Cardiac muscle cell (in vitro differentiated cells and primary cell): ENCODE results near the gene TRIM24. TPM values are rescaled to one million over a fixed set of nuclear protein-coding genes. Genes with fewer than 3 reads are reported as not detected.

Experiments used
- DNase-seq, 2 donors: peaks; one replicate each; pipeline versions ENCODE4 v3.0.0 to v3.0.0-alpha.2; 2010 to 2017; ENCODE audit warnings: low read depth in 1 of 2, low spot score in 1 of 2
- H3K27ac ChIP-seq: fragments of 200-600 bp; sonication (generic); 2 replicates; pipeline ENCODE4 v1.5.1; 2016
- H3K27me3 ChIP-seq: fragments of 200-600 bp; sonication (generic); 2 replicates; pipeline ENCODE4 v1.6.0; 2016; ENCODE audit warnings: control low read depth
- H3K36me3 ChIP-seq: fragments of 200-600 bp; sonication (generic); 2 replicates; pipeline ENCODE4 v1.5.1; 2016; ENCODE audit warnings: control low read depth
- H3K4me1 ChIP-seq: fragments of 200-600 bp; sonication (generic); 2 replicates; pipeline ENCODE4 v1.8.1; 2017; ENCODE audit warnings: low read depth, mild to moderate bottlenecking, mixed run types
- H3K4me3 ChIP-seq: fragments of 200-600 bp; sonication (generic); 2 replicates; pipeline ENCODE4 v1.5.1; 2016; ENCODE audit warnings: mild to moderate bottlenecking
- H3K9me3 ChIP-seq: fragments of 200-600 bp; sonication (generic); 2 replicates; pipeline ENCODE4 v1.5.1; 2017; ENCODE audit warnings: low read depth, mild to moderate bottlenecking, control low read depth
- CTCF ChIP-seq: IDR thresholded peaks from 2 replicates; pipeline ENCODE4 v1.5.1; 2012; ENCODE audit warnings: low read depth, mild to moderate bottlenecking, low read length
- polyA plus RNA-seq: library from polyadenylated mRNA; unstranded; fragments of >200 nt; fragmentation: Nextera tagmentation; extraction: Ambion mirVana; gene quantifications from 2 replicates; pipeline ENCODE4 v1.2.1, GENCODE V29; 2016
- total RNA-seq: library from RNA; depleted of rRNA; stranded (reverse); fragments of >200 nt; gene quantifications from 2 replicates; pipeline ENCODE4 v1.2.3, GENCODE V29; 2016

TRIM24 gene
- total and polyA plus RNA-seq, 2 experiments from 2014 or later, result 99.2 to 113 TPM

DNA sequence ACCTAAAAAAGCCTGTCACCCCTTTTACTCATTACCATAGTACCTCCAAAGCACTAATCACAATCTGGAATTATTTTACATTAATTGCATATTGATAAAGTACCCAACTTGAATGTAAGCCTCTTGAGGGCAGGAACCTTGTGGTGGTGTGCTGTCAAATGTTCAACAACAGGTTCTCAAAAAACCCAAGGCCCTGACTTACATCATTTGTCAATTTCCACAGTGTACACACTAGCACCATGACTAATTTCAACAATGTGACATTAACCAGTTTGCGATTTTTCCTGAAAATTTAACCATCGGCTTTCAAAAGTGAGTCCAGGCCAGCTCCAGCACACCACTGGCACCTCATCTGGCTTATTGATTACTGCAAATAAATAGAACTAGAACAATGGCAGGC is 153.6 kb downstream of the TRIM24 start:
- Histone ChIP-seq H3K4me3 (no peak overlapping the region), H3K4me1 (peaks cover 5% of the 10 kb centered on the region), H3K27me3 (no peaks in the 10 kb centered on the region), H3K9me3 (no peaks in the 10 kb centered on the region), H3K36me3 (no peaks in the 10 kb centered on the region), H3K27ac (no peak overlapping the region)
- no peak for TF ChIP-seq CTCF
- DNase-seq, result no peak

- Histone ChIP-seq H3K4me1 (no peaks in the 10 kb centered on the region), H3K4me3 (no peak overlapping the region), H3K27ac (no peak overlapping the region), H3K9me3 (no peaks in the 10 kb centered on the region), H3K27me3 (no peaks in the 10 kb centered on the region), H3K36me3 (no peaks in the 10 kb centered on the region)
- no peak for DNase-seq
- TF ChIP-seq CTCF, result no peak
These were observed 156.0 kb downstream of the TRIM24 start for GRCh38 chr7:138616085-138616484.

DNA sequence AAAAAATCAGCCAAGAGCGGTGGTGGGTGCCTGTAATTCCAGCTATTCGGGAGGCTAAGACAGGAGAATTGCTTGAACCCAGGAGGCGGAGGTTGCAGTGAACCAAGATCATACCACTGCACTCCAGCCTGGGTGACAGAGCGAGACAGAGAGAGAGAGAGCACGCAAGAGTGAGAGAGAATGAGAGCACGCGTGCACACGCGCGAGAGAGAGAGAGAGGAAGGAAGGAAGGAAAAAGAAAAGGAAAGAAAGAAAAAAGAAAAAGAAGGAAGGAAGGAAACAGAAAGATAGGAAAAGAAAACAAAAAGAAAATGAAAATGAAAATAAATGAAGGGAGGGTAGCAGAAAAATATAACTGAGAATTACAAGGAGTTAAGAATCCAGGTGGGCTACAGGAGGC is 158.4 kb downstream of the TRIM24 start:
- Histone ChIP-seq H3K9me3 (no peaks in the 10 kb centered on the region), H3K27me3 (no peaks in the 10 kb centered on the region), H3K27ac (no peak overlapping the region), H3K4me3 (no peak overlapping the region), H3K36me3 (no peaks in the 10 kb centered on the region), H3K4me1 (no peaks in the 10 kb centered on the region)
- TF ChIP-seq CTCF, result no peak
- no peak for DNase-seq

DNA sequence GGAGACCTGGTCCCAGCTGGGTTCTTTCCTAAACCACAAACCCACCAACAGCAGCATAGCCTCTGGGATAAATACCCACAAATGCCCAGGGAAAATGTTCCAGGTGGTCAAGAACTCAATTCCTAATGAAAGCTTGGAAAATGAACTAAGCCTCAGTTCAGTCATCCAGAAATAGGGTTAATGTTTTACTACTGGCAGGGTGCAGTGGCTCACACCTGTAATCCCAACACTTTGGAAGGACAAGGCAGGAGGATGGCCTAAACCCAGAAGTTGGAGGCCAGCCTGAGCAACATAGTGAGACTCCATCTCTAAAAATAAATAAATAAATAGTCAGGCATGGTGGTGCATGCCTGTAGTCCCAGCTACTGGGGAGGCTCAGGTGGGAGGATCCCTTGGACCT is 158.9 kb downstream of the TRIM24 start:
- no peaks in the 10 kb centered on the region for H3K27me3 ChIP-seq
- DNase-seq, result no peak
- H3K36me3 ChIP-seq, result no peaks in the 10 kb centered on the region
- no peak overlapping the region for H3K4me3 ChIP-seq
- H3K9me3 ChIP-seq, result no peaks in the 10 kb centered on the region
- no peak for TF ChIP-seq CTCF
- no peaks in the 10 kb centered on the region for H3K4me1 ChIP-seq
- no peak overlapping the region for H3K27ac ChIP-seq

DNA sequence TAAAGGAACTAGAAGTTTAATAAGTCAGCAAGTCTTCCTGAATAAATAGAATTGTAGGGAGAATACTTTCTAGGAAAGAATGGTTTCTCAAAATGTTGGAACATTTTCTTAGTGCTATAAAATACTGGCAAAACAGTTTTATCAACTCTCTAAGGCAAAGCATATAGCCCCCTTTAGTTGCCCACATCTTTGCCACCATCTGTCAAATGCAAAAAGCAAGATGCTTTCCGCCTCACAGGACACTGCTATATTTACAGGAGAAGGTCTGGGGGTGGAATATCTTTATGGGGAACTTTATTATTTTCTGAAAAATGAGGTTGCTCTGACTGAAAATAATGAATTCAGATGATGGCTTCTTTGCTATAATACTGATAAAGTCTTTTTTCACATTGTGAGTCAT is 162.8 kb downstream of the TRIM24 start:
- no peak for TF ChIP-seq CTCF
- H3K4me3 ChIP-seq, result no peak overlapping the region
- no peaks in the 10 kb centered on the region for H3K27me3 ChIP-seq
- no peak overlapping the region for H3K27ac ChIP-seq
- H3K9me3 ChIP-seq, result no peaks in the 10 kb centered on the region
- peaks cover 8% of the 10 kb centered on the region for H3K4me1 ChIP-seq
- no peaks in the 10 kb centered on the region for H3K36me3 ChIP-seq
- no peak for DNase-seq
